DMS53 treated with DMSO at 0.1 percent for 48 hours (cell line): ENCODE measurements around the gene SNAPC4.
"Not testable (repeated sequence)": the region's sequence is repeated elsewhere in the genome, so short reads cannot be mapped to it uniquely, and the experiment has no call there.

Experiments used
- DNase-seq: peaks from one replicate; lab custom pipeline; 2025; ENCODE audit not compliant: unreplicated experiment; lab: John Stamatoyannopoulos, UW

Gene SNAPC4

GRCh38 chr9:136410500-136411287 lies 10.7 kb upstream of the SNAPC4 start, which contains the start of the genes ENTR1 and PMPCA:
Gene ENTR1 (minus strand): TSS chr9:136410614. CDS start chr9:136410397, 217 bp downstream.
Gene PMPCA (plus strand): TSS chr9:136410658. CDS start chr9:136410669, 11 bp downstream.
- peak; percentile 53 for DNase-seq

- DNase-seq: no peak
Measured at GRCh38 chr9:136409557-136410455, 9.8 kb upstream of the SNAPC4 start.

GRCh38 chr9:136407911-136408310 lies 7.9 kb upstream of the SNAPC4 start:
- no peak for DNase-seq

- not testable (repeated sequence) for DNase-seq
Measured at GRCh38 chr9:136407061-136407460, 7.1 kb upstream of the SNAPC4 start.

GRCh38 chr9:136405904-136406303 lies 5.9 kb upstream of the SNAPC4 start:
- DNase-seq: not testable (repeated sequence)

- no peak for DNase-seq
Measured at GRCh38 chr9:136405481-136405880, 5.5 kb upstream of the SNAPC4 start.

- no peak for DNase-seq
Measured at GRCh38 chr9:136404801-136405136, 4.8 kb upstream of the SNAPC4 start.

- no peak for DNase-seq
Measured at GRCh38 chr9:136403915-136404800, 4.2 kb upstream of the SNAPC4 start.

GRCh38 chr9:136403538-136403914 lies 3.6 kb upstream of the SNAPC4 start:
- no peak for DNase-seq

- DNase-seq: no peak
Measured at GRCh38 chr9:136402067-136402466, 2.1 kb upstream of the SNAPC4 start.

GRCh38 chr9:136401173-136401922 lies 1.4 kb upstream of the SNAPC4 start:
- no peak for DNase-seq

GRCh38 chr9:136399176-136400037 lies 563 bp downstream of the SNAPC4 start:
- DNase-seq: no peak

GRCh38 chr9:136398286-136398685 lies 1.7 kb downstream of the SNAPC4 start:
- no peak for DNase-seq

GRCh38 chr9:136397643-136398042 lies 2.3 kb downstream of the SNAPC4 start:
- no peak for DNase-seq

GRCh38 chr9:136396219-136396515 lies 3.8 kb downstream of the SNAPC4 start:
- no peak for DNase-seq

- no peak for DNase-seq
Measured at GRCh38 chr9:136395345-136396218, 4.4 kb downstream of the SNAPC4 start.

GRCh38 chr9:136395020-136395340 lies 5.0 kb downstream of the SNAPC4 start:
- no peak for DNase-seq

GRCh38 chr9:136394312-136395019 lies 5.5 kb downstream of the SNAPC4 start:
- DNase-seq: no peak
